Ovary (tissue), 3 donors: ENCODE data around the gene HCN4.

ENCODE experiments used
- EP300 ChIP-seq: sonication (generic); formaldehyde crosslinking; IDR thresholded peaks from one replicate; pipeline ENCODE4 v1.6.1; 2017; ENCODE audit warnings: antibody characterized with exemption
- POLR2A ChIP-seq: fragments of 450-650 bp; IDR thresholded peaks from one replicate; pipeline ENCODE4 v1.6.1; 2017; ENCODE audit warnings: antibody characterized with exemption, mild to moderate bottlenecking, moderate library complexity
- TF ChIP-seq, protein P1 (sequence below), 3 donors: fragments of 450-650 bp in 2 of 3; fragments of 200-600 bp in 1 of 3; IDR thresholded peaks; one replicate each; pipeline versions ENCODE4 v1.5.1 to v1.8.0; 2016 to 2022; ENCODE audit warnings: antibody characterized with exemption in 3 of 3, mild to moderate bottlenecking in 1 of 3
- donor health status: DM: no; HTN: no; CAD: no.

DNA sequence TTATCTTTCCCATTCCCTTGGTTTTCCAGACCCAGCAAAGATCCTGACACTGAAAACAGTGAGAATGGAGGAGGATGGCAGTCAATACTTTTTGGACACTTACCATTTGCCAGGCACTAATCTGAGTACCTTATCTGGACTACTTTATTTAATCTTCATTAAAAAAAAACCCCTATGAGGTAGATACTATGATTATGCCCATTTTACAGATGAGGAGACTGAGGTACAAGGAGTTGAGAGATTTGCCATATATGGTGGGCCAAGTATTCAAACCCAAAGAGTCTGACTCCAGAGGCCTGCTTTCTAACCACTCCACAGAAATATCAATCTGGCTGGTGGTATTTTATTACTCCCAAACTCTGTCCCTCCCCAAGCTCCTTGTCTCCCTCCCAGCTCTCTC is 19.6 kb downstream of the HCN4 start:
- TF ChIP-seq, protein P1, sequence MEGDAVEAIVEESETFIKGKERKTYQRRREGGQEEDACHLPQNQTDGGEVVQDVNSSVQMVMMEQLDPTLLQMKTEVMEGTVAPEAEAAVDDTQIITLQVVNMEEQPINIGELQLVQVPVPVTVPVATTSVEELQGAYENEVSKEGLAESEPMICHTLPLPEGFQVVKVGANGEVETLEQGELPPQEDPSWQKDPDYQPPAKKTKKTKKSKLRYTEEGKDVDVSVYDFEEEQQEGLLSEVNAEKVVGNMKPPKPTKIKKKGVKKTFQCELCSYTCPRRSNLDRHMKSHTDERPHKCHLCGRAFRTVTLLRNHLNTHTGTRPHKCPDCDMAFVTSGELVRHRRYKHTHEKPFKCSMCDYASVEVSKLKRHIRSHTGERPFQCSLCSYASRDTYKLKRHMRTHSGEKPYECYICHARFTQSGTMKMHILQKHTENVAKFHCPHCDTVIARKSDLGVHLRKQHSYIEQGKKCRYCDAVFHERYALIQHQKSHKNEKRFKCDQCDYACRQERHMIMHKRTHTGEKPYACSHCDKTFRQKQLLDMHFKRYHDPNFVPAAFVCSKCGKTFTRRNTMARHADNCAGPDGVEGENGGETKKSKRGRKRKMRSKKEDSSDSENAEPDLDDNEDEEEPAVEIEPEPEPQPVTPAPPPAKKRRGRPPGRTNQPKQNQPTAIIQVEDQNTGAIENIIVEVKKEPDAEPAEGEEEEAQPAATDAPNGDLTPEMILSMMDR (IDR thresholded peaks at IDR 0.05): no peak
- TF ChIP-seq POLR2A (no peak), EP300 (no peak)
